ENCODE data around the gene RPL37. TPM values are rescaled to one million over a fixed set of nuclear protein-coding genes. Genes with fewer than 3 reads are reported as not detected.

The RPL37 gene
- polyA plus RNA-seq, 1 donor (not counting 4 experiments of a cell fraction or from before 2014, with no cell fraction given), result 3,448 TPM

DNA sequence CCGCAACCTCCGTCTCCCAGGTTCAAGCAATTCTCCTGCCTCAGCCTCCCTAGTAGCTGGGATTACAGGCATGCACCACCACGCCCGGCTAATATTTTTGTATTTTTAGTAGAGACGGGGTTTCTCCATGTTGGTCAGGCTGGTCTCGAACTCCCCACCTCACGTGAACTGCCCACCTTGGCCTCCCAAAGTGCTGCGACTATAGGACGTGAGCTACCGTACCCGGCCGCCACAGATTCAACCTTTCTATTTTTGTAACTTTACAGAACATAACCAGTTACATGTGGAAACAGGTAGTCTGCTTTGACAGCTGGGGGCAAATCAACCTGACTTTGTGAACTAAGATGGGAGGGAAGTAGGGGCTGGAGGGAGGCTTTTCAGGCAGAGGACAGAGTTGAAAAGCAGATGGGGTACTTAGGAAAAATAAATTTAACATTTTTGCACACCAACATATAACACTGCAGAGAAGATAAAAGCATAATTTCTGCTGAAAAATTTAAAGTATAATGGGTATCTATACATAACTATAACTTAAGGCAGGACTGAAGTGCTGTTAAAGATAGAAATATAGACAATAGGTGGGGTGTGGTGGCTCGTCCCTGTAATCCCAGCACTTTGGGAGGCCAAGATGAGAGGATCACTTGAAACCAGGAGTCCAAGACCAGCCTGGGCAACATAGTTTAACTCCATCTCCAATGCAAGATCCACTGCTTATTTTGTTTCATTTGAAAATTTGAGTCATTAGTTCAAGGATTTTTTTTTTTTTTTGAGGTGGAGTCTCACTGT lies 5.1 kb downstream of the RPL37 start:
- H3K4me1 ChIP-seq (ENCODE audit: control insufficient read depth, extremely low read depth, insufficient read depth, low read length), result peaks cover 20% of the 10 kb centered on the region
- H3K9ac ChIP-seq (ENCODE audit: control insufficient read depth, extremely low read depth, insufficient read depth, low read length), result no peak overlapping the region
- H3K4me3 ChIP-seq (ENCODE audit: control insufficient read depth in 2 of 3, extremely low read depth in 1 of 3, insufficient read depth in 2 of 3, low read depth in 1 of 3, low read length in 3 of 3), result no peak overlapping the region
- TF ChIP-seq EZH2 (IDR thresholded peaks at IDR 0.05; ENCODE audit: low read length), result no peak
- TF ChIP-seq, protein P1, sequence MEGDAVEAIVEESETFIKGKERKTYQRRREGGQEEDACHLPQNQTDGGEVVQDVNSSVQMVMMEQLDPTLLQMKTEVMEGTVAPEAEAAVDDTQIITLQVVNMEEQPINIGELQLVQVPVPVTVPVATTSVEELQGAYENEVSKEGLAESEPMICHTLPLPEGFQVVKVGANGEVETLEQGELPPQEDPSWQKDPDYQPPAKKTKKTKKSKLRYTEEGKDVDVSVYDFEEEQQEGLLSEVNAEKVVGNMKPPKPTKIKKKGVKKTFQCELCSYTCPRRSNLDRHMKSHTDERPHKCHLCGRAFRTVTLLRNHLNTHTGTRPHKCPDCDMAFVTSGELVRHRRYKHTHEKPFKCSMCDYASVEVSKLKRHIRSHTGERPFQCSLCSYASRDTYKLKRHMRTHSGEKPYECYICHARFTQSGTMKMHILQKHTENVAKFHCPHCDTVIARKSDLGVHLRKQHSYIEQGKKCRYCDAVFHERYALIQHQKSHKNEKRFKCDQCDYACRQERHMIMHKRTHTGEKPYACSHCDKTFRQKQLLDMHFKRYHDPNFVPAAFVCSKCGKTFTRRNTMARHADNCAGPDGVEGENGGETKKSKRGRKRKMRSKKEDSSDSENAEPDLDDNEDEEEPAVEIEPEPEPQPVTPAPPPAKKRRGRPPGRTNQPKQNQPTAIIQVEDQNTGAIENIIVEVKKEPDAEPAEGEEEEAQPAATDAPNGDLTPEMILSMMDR (optimal IDR thresholded peaks at IDR 0.05 in 1 of 3, IDR thresholded peaks at IDR 0.05 in 1 of 3, conservative IDR thresholded peaks at IDR 0.05 in 1 of 3; ENCODE audit: extremely low read depth in 1 of 3, insufficient read depth in 2 of 3, low read length in 3 of 3), result no peak
- H4K20me1 ChIP-seq (ENCODE audit: control insufficient read depth, extremely low read depth, insufficient read depth, low read length), result peaks cover 53% of the 10 kb centered on the region
- peaks cover 47 to 75% of the 10 kb centered on the region in 2 experiments for H3K36me3 ChIP-seq (ENCODE audit: control insufficient read depth in 2 of 2, extremely low read depth in 1 of 2, insufficient read depth in 2 of 2, low read length in 2 of 2)
- peaks cover 64% of the 10 kb centered on the region for H3K79me2 ChIP-seq (ENCODE audit: control insufficient read depth, insufficient read depth, low read length)
- DNase-seq (ENCODE audit: low read depth, low spot score) (no peak), FAIRE-seq (no peak)
- dilution Hi-C loops (cut with MboI; ENCODE audit: extremely low pct_ligation_motif_present, low sequenced_read_pairs), result no loop called here
- H3K27me3 ChIP-seq (ENCODE audit: control insufficient read depth, extremely low read depth, insufficient read depth, low read length), result no peaks in the 10 kb centered on the region
- no peaks in the 10 kb centered on the region for H3K9me3 ChIP-seq (ENCODE audit: control insufficient read depth, low read depth, low read length)
- peaks cover 8% of the 10 kb centered on the region for H3K9me1 ChIP-seq (ENCODE audit: control insufficient read depth, extremely low read depth, insufficient read depth, low read length)
- no peak overlapping the region for H3K4me2 ChIP-seq (ENCODE audit: control insufficient read depth, extremely low read depth, insufficient read depth, low read depth, low read length)
- no peak overlapping the region for H2AFZ ChIP-seq (ENCODE audit: control insufficient read depth, low read length)
- no peak overlapping the region for H3K27ac ChIP-seq (ENCODE audit: control insufficient read depth, insufficient read depth, low read length)

- H3K4me2 ChIP-seq (ENCODE audit: control insufficient read depth, extremely low read depth, insufficient read depth, low read depth, low read length), result no peak overlapping the region
- dilution Hi-C loops (cut with MboI; ENCODE audit: extremely low pct_ligation_motif_present, low sequenced_read_pairs), result no loop called here
- H3K9me3 ChIP-seq (ENCODE audit: control insufficient read depth, low read depth, low read length), result no peaks in the 10 kb centered on the region
- peaks cover 54% of the 10 kb centered on the region for H3K79me2 ChIP-seq (ENCODE audit: control insufficient read depth, insufficient read depth, low read length)
- FAIRE-seq (no peak), DNase-seq (ENCODE audit: low read depth, low spot score) (no peak)
- no peak overlapping the region for H3K27ac ChIP-seq (ENCODE audit: control insufficient read depth, insufficient read depth, low read length)
- H3K4me1 ChIP-seq (ENCODE audit: control insufficient read depth, extremely low read depth, insufficient read depth, low read length), result peaks cover 20% of the 10 kb centered on the region
- H3K27me3 ChIP-seq (ENCODE audit: control insufficient read depth, extremely low read depth, insufficient read depth, low read length), result no peaks in the 10 kb centered on the region
- H2AFZ ChIP-seq (ENCODE audit: control insufficient read depth, low read length), result no peak overlapping the region
- peaks cover 8% of the 10 kb centered on the region for H3K9me1 ChIP-seq (ENCODE audit: control insufficient read depth, extremely low read depth, insufficient read depth, low read length)
- H3K4me3 ChIP-seq (ENCODE audit: control insufficient read depth in 2 of 3, extremely low read depth in 1 of 3, insufficient read depth in 2 of 3, low read depth in 1 of 3, low read length in 3 of 3), result no peak overlapping the region
- H3K36me3 ChIP-seq (ENCODE audit: control insufficient read depth in 2 of 2, extremely low read depth in 1 of 2, insufficient read depth in 2 of 2, low read length in 2 of 2), result peaks cover 45 to 70% of the 10 kb centered on the region in 2 experiments
- no peak for TF ChIP-seq EZH2 (IDR thresholded peaks at IDR 0.05; ENCODE audit: low read length)
- TF ChIP-seq, protein P1 (optimal IDR thresholded peaks at IDR 0.05 in 1 of 3, IDR thresholded peaks at IDR 0.05 in 1 of 3, conservative IDR thresholded peaks at IDR 0.05 in 1 of 3; ENCODE audit: extremely low read depth in 1 of 3, insufficient read depth in 2 of 3, low read length in 3 of 3), result no peak
- peaks cover 53% of the 10 kb centered on the region for H4K20me1 ChIP-seq (ENCODE audit: control insufficient read depth, extremely low read depth, insufficient read depth, low read length)
- H3K9ac ChIP-seq (ENCODE audit: control insufficient read depth, extremely low read depth, insufficient read depth, low read length), result no peak overlapping the region
Measured at GRCh38 chr5:40828690-40829661, 6.0 kb downstream of the RPL37 start.

Measured in keratinocyte (primary cell).